PC-9 (cell line): ENCODE measurements around the gene PSEN1. TPM values are rescaled to one million over a fixed set of nuclear protein-coding genes. Genes with fewer than 3 reads are reported as not detected.

Source experiments
- BruUV-seq: library from RNA; stranded (reverse); fragments of 400-500 nt; replicated peaks from 2 replicates; lab custom pipeline; 2021; lab: Mats Ljungman, UMichigan
- CTCF ChIA-PET: fragments of 300-600 bp; sonication (Branson Sonifier 250); formaldehyde crosslinking; loops from one replicate; lab custom pipeline; 2022; ENCODE audit warnings: antibody characterized with exemption; lab: Charles Lee
- POLR2A ChIA-PET: fragments of 300-600 bp; sonication (Branson Sonifier 250); formaldehyde crosslinking; loops from one replicate; lab custom pipeline; 2022; ENCODE audit warnings: antibody characterized with exemption; ENCODE audit not compliant: unreplicated experiment; lab: Charles Lee
- DNase-seq, 2 experiments: peaks; one replicate each; pipeline versions ENCODE4 v3.0.0 to v3.0.0-alpha.2; 2015 to 2022; ENCODE audit warnings: mixed read lengths in 1 of 2
- H2AFZ ChIP-seq: fragments of 200-600 bp; sonication (generic); 2 replicates; pipeline ENCODE4 v1.8.1; 2017; ENCODE audit warnings: antibody characterized with exemption
- H3F3A ChIP-seq: fragments of 200-600 bp; sonication (generic); 2 replicates; pipeline ENCODE4 v1.8.1; 2017; ENCODE audit warnings: antibody characterized with exemption, mild to moderate bottlenecking, low read depth; ENCODE audit not compliant: insufficient read depth
- H3K27ac ChIP-seq: fragments of 200-600 bp; sonication (generic); 2 replicates; pipeline ENCODE4 v1.6.1; 2016; ENCODE audit warnings: mixed run types
- H3K27me3 ChIP-seq: fragments of 200-600 bp; sonication (generic); 2 replicates; pipeline ENCODE4 v1.6.1; 2016; ENCODE audit warnings: low read depth, mixed run types; ENCODE audit not compliant: insufficient read depth
- H3K36me3 ChIP-seq: fragments of 200-600 bp; sonication (generic); 2 replicates; pipeline ENCODE4 v1.6.1; 2016; ENCODE audit warnings: low read depth, mixed run types
- H3K4me1 ChIP-seq: fragments of 200-600 bp; sonication (generic); replicated peaks from 2 replicates; pipeline ENCODE4 v1.6.1; 2016; ENCODE audit warnings: mixed run types; ENCODE audit not compliant: insufficient read depth
- H3K4me2 ChIP-seq: fragments of 200-600 bp; sonication (generic); 2 replicates; pipeline ENCODE4 v1.6.1; 2017; ENCODE audit warnings: mixed run types
- H3K4me3 ChIP-seq: fragments of 200-600 bp; sonication (generic); 2 replicates; pipeline ENCODE4 v1.6.1; 2016; ENCODE audit warnings: mixed run types
- H3K79me2 ChIP-seq: fragments of 200-600 bp; sonication (generic); 2 replicates; pipeline ENCODE4 v1.6.1; 2017; ENCODE audit warnings: low read depth, mixed run types
- H3K9me2 ChIP-seq: fragments of 200-600 bp; sonication (generic); 2 replicates; pipeline ENCODE4 v1.8.1; 2017; ENCODE audit warnings: mild to moderate bottlenecking; ENCODE audit not compliant: insufficient read depth
- H3K9me3 ChIP-seq: fragments of 200-600 bp; sonication (generic); 2 replicates; pipeline ENCODE4 v1.8.1; 2016; ENCODE audit warnings: low read depth; ENCODE audit not compliant: insufficient read depth
- H4K20me1 ChIP-seq: fragments of 200-600 bp; sonication (generic); 2 replicates; pipeline ENCODE4 v1.8.1; 2017; ENCODE audit not compliant: insufficient read depth
- EZH2 ChIP-seq: fragments of 200-600 bp; sonication (generic); IDR thresholded peaks from 2 replicates; pipeline ENCODE4 v1.8.0; 2017; ENCODE audit warnings: antibody characterized with exemption, low read depth
- intact Hi-C: fragments of 100-400 bp; cut with micrococcal nuclease; formaldehyde crosslinking; loops from one replicate; pipeline ENCODE4 v1.10.0; 2022; ENCODE audit not compliant: unreplicated experiment
- total RNA-seq: library from RNA; stranded (reverse); gene quantifications from 2 replicates; pipeline ENCODE4 v1.2.3, GENCODE V29; 2021
- TF ChIP-seq, protein P1 (sequence below): fragments of 200-600 bp; sonication (generic); conservative IDR thresholded peaks from 2 replicates; pipeline ENCODE4 v1.6.1; 2017; ENCODE audit warnings: mixed run types, antibody characterized with exemption, mild to moderate bottlenecking, moderate library complexity

PSEN1 gene
- total RNA-seq, 1 experiment from 2014 or later: 44.0 TPM

DNA sequence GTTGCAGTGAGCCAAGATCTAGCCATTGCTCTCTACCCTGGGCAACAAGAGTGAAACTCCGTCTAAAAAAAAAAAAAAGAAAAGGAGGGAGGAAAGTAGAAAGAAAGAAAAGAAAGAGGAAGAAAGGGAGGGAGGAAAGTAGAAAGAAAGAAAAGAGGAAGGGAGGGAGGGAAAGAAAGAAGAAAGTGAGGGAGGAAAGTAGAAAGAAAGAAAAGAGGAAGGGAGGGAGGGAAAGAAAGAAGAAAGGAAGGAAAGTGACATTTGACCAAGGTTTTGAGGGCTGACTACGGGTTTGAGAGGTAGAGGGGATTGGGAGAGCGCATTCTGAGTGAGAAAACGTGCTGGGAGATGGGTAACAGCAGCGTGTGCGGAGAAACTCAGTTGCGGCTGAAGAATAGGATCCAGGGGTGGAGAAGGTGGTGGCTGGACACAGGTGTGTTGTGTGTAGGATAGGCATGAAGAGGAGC lies 100.5 kb downstream of the PSEN1 start:
- H3K4me2 ChIP-seq: no peak overlapping the region
- peaks cover 15% of the 10 kb centered on the region; the same call in 1 of the 2 replicates for H3F3A ChIP-seq
- no peak for DNase-seq
- H3K9me2 ChIP-seq: no peaks in the 10 kb centered on the region
- peaks cover 41% of the 10 kb centered on the region; the same call in 1 of the 2 replicates for H3K27me3 ChIP-seq
- BruUV-seq: no TSS peak
- H3K4me3 ChIP-seq: no peak overlapping the region
- H3K27ac ChIP-seq: no peak overlapping the region
- no peaks in the 10 kb centered on the region for H3K9me3 ChIP-seq
- H3K4me1 ChIP-seq: peaks cover 4% of the 10 kb centered on the region; the same call in 1 of the 2 replicates
- ChIA-PET CTCF (no interaction called here), POLR2A (no interaction called here)
- intact Hi-C loops: no loop called here
- no peaks in the 10 kb centered on the region for H4K20me1 ChIP-seq
- no peaks in the 10 kb centered on the region for H3K79me2 ChIP-seq
- no peaks in the 10 kb centered on the region for H3K36me3 ChIP-seq
- no peak overlapping the region for H2AFZ ChIP-seq
- TF ChIP-seq, protein P1, sequence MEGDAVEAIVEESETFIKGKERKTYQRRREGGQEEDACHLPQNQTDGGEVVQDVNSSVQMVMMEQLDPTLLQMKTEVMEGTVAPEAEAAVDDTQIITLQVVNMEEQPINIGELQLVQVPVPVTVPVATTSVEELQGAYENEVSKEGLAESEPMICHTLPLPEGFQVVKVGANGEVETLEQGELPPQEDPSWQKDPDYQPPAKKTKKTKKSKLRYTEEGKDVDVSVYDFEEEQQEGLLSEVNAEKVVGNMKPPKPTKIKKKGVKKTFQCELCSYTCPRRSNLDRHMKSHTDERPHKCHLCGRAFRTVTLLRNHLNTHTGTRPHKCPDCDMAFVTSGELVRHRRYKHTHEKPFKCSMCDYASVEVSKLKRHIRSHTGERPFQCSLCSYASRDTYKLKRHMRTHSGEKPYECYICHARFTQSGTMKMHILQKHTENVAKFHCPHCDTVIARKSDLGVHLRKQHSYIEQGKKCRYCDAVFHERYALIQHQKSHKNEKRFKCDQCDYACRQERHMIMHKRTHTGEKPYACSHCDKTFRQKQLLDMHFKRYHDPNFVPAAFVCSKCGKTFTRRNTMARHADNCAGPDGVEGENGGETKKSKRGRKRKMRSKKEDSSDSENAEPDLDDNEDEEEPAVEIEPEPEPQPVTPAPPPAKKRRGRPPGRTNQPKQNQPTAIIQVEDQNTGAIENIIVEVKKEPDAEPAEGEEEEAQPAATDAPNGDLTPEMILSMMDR: no peak
- no peak for TF ChIP-seq EZH2

DNA sequence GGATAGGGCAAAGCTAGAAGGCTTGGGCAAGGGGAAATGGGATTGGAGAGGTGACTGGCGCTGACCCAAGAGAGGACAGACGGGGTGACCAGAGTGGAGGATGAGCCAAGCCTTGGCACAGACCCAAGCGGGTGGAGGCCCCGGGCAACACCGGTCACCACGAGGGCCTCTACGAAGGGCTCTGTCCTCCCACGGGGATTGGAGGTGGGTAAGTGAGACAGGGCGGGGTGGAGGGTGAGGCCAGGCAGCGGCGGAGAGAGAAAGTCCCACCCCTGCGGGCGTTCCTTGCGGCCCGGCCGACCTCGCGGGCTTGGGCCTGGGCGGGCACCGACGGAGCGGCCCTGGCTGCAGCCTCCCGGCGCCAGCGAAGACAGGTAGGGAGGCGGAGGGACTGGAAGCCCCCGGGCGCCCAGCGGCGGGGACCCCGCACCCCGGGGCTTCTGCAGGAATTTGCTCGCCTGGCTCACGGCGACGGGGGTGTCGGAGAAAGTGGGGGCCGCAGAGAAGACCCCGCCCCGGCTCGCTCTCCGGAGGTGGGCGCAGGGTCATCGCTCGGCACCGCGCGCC lies 101.0 kb downstream of the PSEN1 start, which contains the start of gene PAPLN:
Gene PAPLN (plus strand): TSS at position 288 of the 567 bp plus-strand sequence. CDS start 2,273 bp downstream, outside the sequence.
- peaks cover 41% of the 10 kb centered on the region; the same call in 1 of the 2 replicates for H3K27me3 ChIP-seq
- BruUV-seq: no TSS peak
- TF ChIP-seq, protein P1: no peak
- TF ChIP-seq EZH2: no peak
- H3F3A ChIP-seq: peaks cover 15% of the 10 kb centered on the region; the same call in 1 of the 2 replicates
- H3K36me3 ChIP-seq: no peaks in the 10 kb centered on the region
- DNase-seq: peak in 1 of 2 experiments; percentile 55
- H3K27ac ChIP-seq: no peak within 1 kb of the TSS
- no peaks in the 10 kb centered on the region for H4K20me1 ChIP-seq
- no peak within 1 kb of the TSS for H3K4me3 ChIP-seq
- peaks cover 4% of the 10 kb centered on the region; the same call in 1 of the 2 replicates for H3K4me1 ChIP-seq
- no peaks in the 10 kb centered on the region for H3K9me2 ChIP-seq
- intact Hi-C loops: no loop called here
- H3K79me2 ChIP-seq: no peaks in the 10 kb centered on the region
- CTCF ChIA-PET: no interaction called here
- H3K4me2 ChIP-seq: peak within 1 kb of the TSS; percentile 22; the same call in 1 of the 2 replicates
- no peak within 1 kb of the TSS for H2AFZ ChIP-seq
- POLR2A ChIA-PET: no interaction called here
- H3K9me3 ChIP-seq: no peaks in the 10 kb centered on the region

DNA sequence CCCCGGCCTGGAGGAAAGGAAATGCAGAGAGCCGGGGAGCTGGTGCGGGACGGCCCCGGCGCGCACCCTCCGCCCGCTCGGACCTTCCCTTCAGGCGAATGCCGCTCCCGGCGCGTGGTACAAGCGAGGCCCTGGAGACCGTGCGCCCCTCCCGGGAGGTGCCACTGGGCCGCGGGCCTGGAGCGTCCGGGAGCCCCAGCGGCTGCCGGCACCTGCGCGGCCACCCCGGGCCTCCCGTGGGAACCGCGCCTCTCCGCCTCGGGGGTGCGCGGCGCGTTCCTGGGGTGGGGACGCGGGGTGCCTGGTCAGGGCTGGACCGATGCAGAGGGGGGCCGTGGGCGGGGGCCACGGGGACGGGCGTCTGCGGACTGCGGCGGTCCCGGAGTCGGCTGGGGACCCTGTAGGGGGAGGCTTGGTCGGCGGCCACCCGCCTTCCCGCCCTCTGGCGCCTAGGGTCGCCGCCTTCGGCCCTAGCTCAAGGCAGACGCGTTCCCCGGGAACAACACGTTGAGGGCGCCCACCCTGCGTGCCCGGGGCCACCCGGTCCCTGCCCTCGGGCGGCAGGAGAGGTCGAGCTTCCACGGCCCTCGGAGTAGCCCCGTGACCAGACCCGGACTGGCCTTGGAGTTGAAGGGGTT lies 101.6 kb downstream of the PSEN1 start:
- Histone ChIP-seq H4K20me1 (no peaks in the 10 kb centered on the region), H3K27me3 (peaks cover 40% of the 10 kb centered on the region; the same call in 1 of the 2 replicates), H3K36me3 (no peaks in the 10 kb centered on the region), H3K4me1 (peaks cover 4% of the 10 kb centered on the region; the same call in 1 of the 2 replicates), H3K27ac (no peak overlapping the region), H3F3A (peaks cover 15% of the 10 kb centered on the region; the same call in 1 of the 2 replicates), H2AFZ (no peak overlapping the region), H3K4me2 (no peak overlapping the region), H3K9me2 (no peaks in the 10 kb centered on the region), H3K79me2 (no peaks in the 10 kb centered on the region), H3K4me3 (no peak overlapping the region), H3K9me3 (no peaks in the 10 kb centered on the region)
- ChIA-PET CTCF (no interaction called here), POLR2A (no interaction called here)
- intact Hi-C loops: no loop called here
- BruUV-seq: no TSS peak
- TF ChIP-seq, protein P1: no peak
- TF ChIP-seq EZH2: no peak
- DNase-seq: no peak
